Measurements from ENCODE around the gene SLC35D3. TPM values are rescaled to one million over a fixed set of nuclear protein-coding genes. Genes with fewer than 3 reads are reported as not detected.

The SLC35D3 gene
- total and polyA plus RNA-seq, 9 donors: 0.07 to 0.13 (median 0.08) TPM; not detected in 6

Other genes starting within 250 kb of the SLC35D3 start
- gene MAP3K5, start 129.8 kb upstream of the SLC35D3 start, total RNA-seq: 1.9 TPM
- gene MAP3K5, start 129.8 kb upstream of the SLC35D3 start, polyA plus RNA-seq (ENCODE audit: insufficient read depth in 1 of 8, insufficient read length in 8 of 8, low replicate concordance in 1 of 8): 1 to 10 TPM; 1.6 to 3.3 (median 2.2) TPM
- gene PEX7, start 99.7 kb upstream of the SLC35D3 start, total RNA-seq: 9.4 TPM
- 1 to 10 TPM; 6.1 to 9.4 (median 7.8) TPM for gene PEX7, start 99.7 kb upstream of the SLC35D3 start, polyA plus RNA-seq (ENCODE audit: insufficient read depth in 1 of 8, insufficient read length in 8 of 8, low replicate concordance in 1 of 8)
- 23.4 TPM for gene IL20RA, start 122.7 kb downstream of the SLC35D3 start, total RNA-seq
- gene IL20RA, start 122.7 kb downstream of the SLC35D3 start, polyA plus RNA-seq (ENCODE audit: insufficient read depth in 1 of 8, insufficient read length in 8 of 8, low replicate concordance in 1 of 8): 10 to 100 TPM; 16.0 to 38.7 (median 25.4) TPM

Measured in muscle of leg (tissue), 9 donors.